Hepatocyte (in vitro differentiated cells): ENCODE results near the gene TTC5. TPM values are rescaled to one million over a fixed set of nuclear protein-coding genes. Genes with fewer than 3 reads are reported as not detected.

ENCODE experiments used
- DNase-seq: peaks from one replicate; pipeline ENCODE4 v3.0.0-alpha.2; 2016; ENCODE audit warnings: low spot score
- H2AFZ ChIP-seq: fragments of 200-600 bp; sonication (generic); 2 replicates; pipeline ENCODE4 v1.6.0; 2016; ENCODE audit warnings: antibody characterized with exemption, mild to moderate bottlenecking
- H3K27ac ChIP-seq: fragments of 200-600 bp; sonication (generic); 2 replicates; pipeline ENCODE4 v1.5.1; 2016; ENCODE audit warnings: mild to moderate bottlenecking
- H3K27me3 ChIP-seq: fragments of 200-600 bp; sonication (generic); 2 replicates; pipeline ENCODE4 v1.6.1; 2016
- H3K36me3 ChIP-seq: fragments of 200-600 bp; sonication (generic); replicated peaks from 2 replicates; pipeline ENCODE4 v1.5.1; 2016; ENCODE audit warnings: low read depth; ENCODE audit not compliant: insufficient read depth
- H3K4me1 ChIP-seq: fragments of 200-600 bp; sonication (generic); 2 replicates; pipeline ENCODE4 v1.5.1; 2016; ENCODE audit warnings: mild to moderate bottlenecking, moderate library complexity; ENCODE audit not compliant: insufficient read depth
- H3K4me2 ChIP-seq: fragments of 200-600 bp; sonication (generic); 2 replicates; pipeline ENCODE4 v1.6.0; 2016
- H3K4me3 ChIP-seq: fragments of 200-600 bp; sonication (generic); 2 replicates; pipeline ENCODE4 v1.5.1; 2016; ENCODE audit warnings: mild to moderate bottlenecking
- H3K79me2 ChIP-seq: fragments of 200-600 bp; sonication (generic); 2 replicates; pipeline ENCODE4 v1.6.0; 2017; ENCODE audit warnings: mild to moderate bottlenecking
- H3K9me2 ChIP-seq: fragments of 200-600 bp; sonication (generic); replicated peaks from 2 replicates; pipeline ENCODE4 v1.6.0; 2017; ENCODE audit warnings: mild to moderate bottlenecking; ENCODE audit not compliant: insufficient read depth
- H3K9me3 ChIP-seq: fragments of 200-600 bp; sonication (generic); 2 replicates; pipeline ENCODE4 v1.5.1; 2016; ENCODE audit warnings: low read depth, mild to moderate bottlenecking
- H4K20me1 ChIP-seq: fragments of 200-600 bp; sonication (generic); 2 replicates; pipeline ENCODE4 v1.6.0; 2016; ENCODE audit warnings: mild to moderate bottlenecking; ENCODE audit not compliant: insufficient read depth, poor library complexity, severe bottlenecking
- EZH2 ChIP-seq: fragments of 200-600 bp; sonication (generic); IDR thresholded peaks from 2 replicates; pipeline ENCODE4 v1.6.1; 2016; ENCODE audit warnings: antibody characterized with exemption, mild to moderate bottlenecking, borderline replicate concordance
- EZH2phosphoT487 ChIP-seq: fragments of 200-600 bp; sonication (generic); IDR thresholded peaks from one replicate; pipeline ENCODE4 v1.6.1; 2018; ENCODE audit warnings: antibody characterized with exemption, mild to moderate bottlenecking, low read depth, moderate library complexity; ENCODE audit not compliant: unreplicated experiment, severe bottlenecking
- WGBS: methylation state at CpG from one replicate; pipeline ENCODE4 v1.1.6; 2016; ENCODE audit warnings: low lambda C conversion rate; ENCODE audit errors: missing lambda C conversion rate; 5-methylcytosine and 5-hydroxymethylcytosine counted together
- polyA plus RNA-seq: library from polyadenylated mRNA; unstranded; fragments of >200 nt; fragmentation: Nextera tagmentation; extraction: Ambion mirVana; gene quantifications from 2 replicates; pipeline ENCODE4 v1.2.1, GENCODE V29; 2016
- total RNA-seq: library from RNA; depleted of rRNA; stranded (reverse); fragments of >200 nt; gene quantifications from 2 replicates; pipeline ENCODE4 v1.2.3, GENCODE V29; 2014
- TF ChIP-seq, protein P1 (sequence below): fragments of 200-600 bp; sonication (generic); IDR thresholded peaks from 2 replicates; pipeline ENCODE4 v1.5.1; 2016; ENCODE audit warnings: antibody characterized with exemption, mild to moderate bottlenecking; ENCODE audit not compliant: poor library complexity

Gene TTC5
- total and polyA plus RNA-seq, 2 experiments from 2014 or later: 10.8 to 17.4 TPM

DNA sequence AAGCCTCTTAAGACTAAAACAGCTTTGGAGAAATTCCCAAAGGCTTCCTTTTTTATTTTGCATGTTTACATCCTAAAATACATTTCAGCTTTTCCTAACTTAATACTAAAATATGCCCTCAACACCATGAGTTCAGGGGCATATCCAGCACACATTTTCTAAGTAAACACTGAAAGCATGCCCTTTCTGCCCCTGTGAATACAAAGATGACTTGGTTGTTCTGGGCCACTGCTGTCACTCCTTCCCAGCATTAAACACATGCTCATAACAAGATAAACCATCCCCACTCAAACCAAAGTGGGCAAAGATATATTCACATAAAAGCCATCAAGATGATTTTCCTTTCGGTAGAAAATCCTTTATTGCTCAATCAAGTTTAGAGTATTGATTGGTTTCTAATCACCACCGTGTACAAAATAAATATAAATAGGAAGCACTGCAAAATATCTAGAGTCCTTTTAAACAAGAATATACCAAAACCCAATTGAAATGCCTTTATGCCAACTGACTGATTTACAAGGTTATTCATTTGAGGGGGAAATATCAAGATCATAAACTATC is 25.4 kb upstream of the TTC5 start:
- H3K36me3 ChIP-seq: no peaks in the 10 kb centered on the region
- WGBS: 44% methylated on average over 2 of the region's 2 CpGs
- peaks cover 53% of the 10 kb centered on the region for H3K79me2 ChIP-seq
- H3K9me3 ChIP-seq: no peaks in the 10 kb centered on the region
- no peak overlapping the region for H3K4me3 ChIP-seq
- TF ChIP-seq EZH2phosphoT487 (no peak), EZH2 (no peak)
- TF ChIP-seq, protein P1, sequence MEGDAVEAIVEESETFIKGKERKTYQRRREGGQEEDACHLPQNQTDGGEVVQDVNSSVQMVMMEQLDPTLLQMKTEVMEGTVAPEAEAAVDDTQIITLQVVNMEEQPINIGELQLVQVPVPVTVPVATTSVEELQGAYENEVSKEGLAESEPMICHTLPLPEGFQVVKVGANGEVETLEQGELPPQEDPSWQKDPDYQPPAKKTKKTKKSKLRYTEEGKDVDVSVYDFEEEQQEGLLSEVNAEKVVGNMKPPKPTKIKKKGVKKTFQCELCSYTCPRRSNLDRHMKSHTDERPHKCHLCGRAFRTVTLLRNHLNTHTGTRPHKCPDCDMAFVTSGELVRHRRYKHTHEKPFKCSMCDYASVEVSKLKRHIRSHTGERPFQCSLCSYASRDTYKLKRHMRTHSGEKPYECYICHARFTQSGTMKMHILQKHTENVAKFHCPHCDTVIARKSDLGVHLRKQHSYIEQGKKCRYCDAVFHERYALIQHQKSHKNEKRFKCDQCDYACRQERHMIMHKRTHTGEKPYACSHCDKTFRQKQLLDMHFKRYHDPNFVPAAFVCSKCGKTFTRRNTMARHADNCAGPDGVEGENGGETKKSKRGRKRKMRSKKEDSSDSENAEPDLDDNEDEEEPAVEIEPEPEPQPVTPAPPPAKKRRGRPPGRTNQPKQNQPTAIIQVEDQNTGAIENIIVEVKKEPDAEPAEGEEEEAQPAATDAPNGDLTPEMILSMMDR: no peak
- H3K4me1 ChIP-seq: peaks cover 4% of the 10 kb centered on the region
- no peaks in the 10 kb centered on the region for H3K9me2 ChIP-seq
- no peak for DNase-seq
- H3K27me3 ChIP-seq: no peaks in the 10 kb centered on the region
- H3K27ac ChIP-seq: no peak overlapping the region
- H3K4me2 ChIP-seq: peak overlapping the region; percentile 79
- no peak overlapping the region for H2AFZ ChIP-seq
- H4K20me1 ChIP-seq: no peaks in the 10 kb centered on the region

DNA sequence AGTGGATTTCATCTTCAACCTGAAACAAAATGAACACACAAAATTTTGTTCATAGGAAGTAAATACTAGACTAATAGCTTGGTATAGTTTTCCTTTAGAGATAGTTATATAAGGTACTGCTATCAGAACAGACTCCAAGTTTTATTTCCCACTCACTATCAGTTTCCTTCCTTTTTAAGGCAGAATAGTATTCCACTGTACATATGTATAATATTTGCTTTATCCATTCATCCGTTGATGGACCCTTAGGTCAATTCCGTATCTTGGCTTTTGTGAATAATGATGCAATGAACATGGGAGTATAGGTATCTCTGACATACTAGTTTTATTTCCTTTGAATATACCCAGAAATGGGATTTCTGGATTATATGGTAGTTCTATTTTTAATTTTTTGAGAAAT is 23.6 kb upstream of the TTC5 start:
- Histone ChIP-seq H3K4me3 (no peak overlapping the region), H3K36me3 (no peaks in the 10 kb centered on the region), H4K20me1 (no peaks in the 10 kb centered on the region), H3K27me3 (no peaks in the 10 kb centered on the region), H2AFZ (no peak overlapping the region), H3K27ac (no peak overlapping the region), H3K4me1 (peaks cover 4% of the 10 kb centered on the region), H3K9me2 (no peaks in the 10 kb centered on the region), H3K4me2 (no peak overlapping the region), H3K9me3 (no peaks in the 10 kb centered on the region), H3K79me2 (peaks cover 59% of the 10 kb centered on the region)
- TF ChIP-seq, protein P1: no peak
- TF ChIP-seq EZH2 (no peak), EZH2phosphoT487 (no peak)
- no peak for DNase-seq
- WGBS: 91% methylated on average over 2 of the region's 2 CpGs

DNA sequence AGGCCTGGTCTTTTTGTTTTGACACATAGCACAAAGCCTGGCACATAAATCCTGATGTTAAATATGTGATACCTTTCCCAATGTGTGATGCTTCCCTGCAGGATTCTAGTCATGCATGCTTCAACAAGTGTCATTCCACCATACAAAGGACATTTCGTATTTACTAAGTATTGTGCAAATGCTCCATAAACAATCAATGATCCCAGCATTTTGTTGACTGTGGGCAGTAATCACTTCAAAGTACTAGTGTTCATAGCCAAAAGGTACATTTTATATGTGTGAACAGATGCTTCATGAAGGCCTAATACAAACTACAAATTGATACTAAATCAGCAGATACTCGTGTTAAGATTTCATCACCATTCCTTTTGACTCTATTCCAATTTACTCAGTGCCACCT is 23.0 kb upstream of the TTC5 start:
- Histone ChIP-seq H3K4me1 (peaks cover 3% of the 10 kb centered on the region), H4K20me1 (no peaks in the 10 kb centered on the region), H3K27ac (no peak overlapping the region), H3K27me3 (no peaks in the 10 kb centered on the region), H3K4me2 (no peak overlapping the region), H2AFZ (no peak overlapping the region), H3K79me2 (peaks cover 61% of the 10 kb centered on the region), H3K36me3 (no peaks in the 10 kb centered on the region), H3K9me2 (no peaks in the 10 kb centered on the region), H3K4me3 (no peak overlapping the region), H3K9me3 (no peaks in the 10 kb centered on the region)
- no peak for DNase-seq
- TF ChIP-seq, protein P1: no peak
- TF ChIP-seq EZH2phosphoT487 (no peak), EZH2 (no peak)
- 69% methylated on average over 2 of the region's 2 CpGs for WGBS
